Osteocyte (in vitro differentiated cells): ENCODE measurements around the gene COLQ. TPM values are rescaled to one million over a fixed set of nuclear protein-coding genes. Genes with fewer than 3 reads are reported as not detected.
"Not testable (repeated sequence)": the region's sequence is repeated elsewhere in the genome, so short reads cannot be mapped to it uniquely, and the experiment has no call there.

ENCODE experiments used
- DNase-seq: peaks from one replicate; pipeline ENCODE4 v3.0.0; 2021; ENCODE audit warnings: mixed read lengths; ENCODE audit not compliant: unreplicated experiment; ENCODE audit errors: extremely low spot score
- H3K27ac Mint-ChIP-seq: one replicate; pipeline ENCODE4 v1.8.0; 2021; ENCODE audit warnings: mild to moderate bottlenecking, mixed read lengths; ENCODE audit not compliant: unreplicated experiment
- H3K27me3 Mint-ChIP-seq: one replicate; pipeline ENCODE4 v1.8.0; 2021; ENCODE audit warnings: mixed read lengths; ENCODE audit not compliant: unreplicated experiment
- H3K36me3 Mint-ChIP-seq: one replicate; pipeline ENCODE4 v1.8.0; 2021; ENCODE audit warnings: mixed read lengths; ENCODE audit not compliant: unreplicated experiment
- H3K4me1 Mint-ChIP-seq: one replicate; pipeline ENCODE4 v1.8.0; 2021; ENCODE audit warnings: mixed read lengths; ENCODE audit not compliant: unreplicated experiment
- H3K4me3 Mint-ChIP-seq: one replicate; pipeline ENCODE4 v1.8.0; 2021; ENCODE audit warnings: mild to moderate bottlenecking, moderate library complexity, mixed read lengths; ENCODE audit not compliant: unreplicated experiment
- H3K9me3 Mint-ChIP-seq: one replicate; pipeline ENCODE4 v1.8.0; 2021; ENCODE audit warnings: mixed read lengths; ENCODE audit not compliant: unreplicated experiment
- total RNA-seq: library from RNA; stranded (reverse); gene quantifications from 2 replicates; pipeline ENCODE4 v1.2.1, GENCODE V29; 2021
- TF ChIP-seq, protein P1 (sequence below): fragments of 200-600 bp; sonication (generic); IDR thresholded peaks from 2 replicates; pipeline ENCODE4 v1.5.0; 2021; ENCODE audit warnings: antibody characterized with exemption, mild to moderate bottlenecking, moderate library complexity

Gene COLQ
- total RNA-seq, 1 donor from 2014 or later = 2.6 TPM

DNA sequence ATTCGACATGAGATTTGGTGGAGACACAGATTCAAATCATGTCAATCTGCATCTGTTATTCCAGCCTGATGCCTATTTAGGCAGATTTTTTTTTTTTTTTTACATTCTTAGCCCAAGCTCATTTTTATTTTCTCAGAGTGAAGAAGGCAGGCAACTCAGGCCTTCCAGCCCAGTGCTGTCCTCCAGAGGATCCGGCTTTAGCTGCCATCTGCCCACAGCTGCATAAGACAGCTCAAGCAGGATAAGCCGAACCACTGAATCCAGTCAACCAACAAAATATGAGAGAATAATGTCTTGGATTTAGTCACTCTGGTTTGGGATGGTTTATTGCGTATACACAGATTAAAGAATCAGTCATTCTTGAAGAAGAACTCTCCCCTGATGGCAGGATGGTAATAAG lies 19.9 kb upstream of the COLQ start:
- TF ChIP-seq, protein P1, sequence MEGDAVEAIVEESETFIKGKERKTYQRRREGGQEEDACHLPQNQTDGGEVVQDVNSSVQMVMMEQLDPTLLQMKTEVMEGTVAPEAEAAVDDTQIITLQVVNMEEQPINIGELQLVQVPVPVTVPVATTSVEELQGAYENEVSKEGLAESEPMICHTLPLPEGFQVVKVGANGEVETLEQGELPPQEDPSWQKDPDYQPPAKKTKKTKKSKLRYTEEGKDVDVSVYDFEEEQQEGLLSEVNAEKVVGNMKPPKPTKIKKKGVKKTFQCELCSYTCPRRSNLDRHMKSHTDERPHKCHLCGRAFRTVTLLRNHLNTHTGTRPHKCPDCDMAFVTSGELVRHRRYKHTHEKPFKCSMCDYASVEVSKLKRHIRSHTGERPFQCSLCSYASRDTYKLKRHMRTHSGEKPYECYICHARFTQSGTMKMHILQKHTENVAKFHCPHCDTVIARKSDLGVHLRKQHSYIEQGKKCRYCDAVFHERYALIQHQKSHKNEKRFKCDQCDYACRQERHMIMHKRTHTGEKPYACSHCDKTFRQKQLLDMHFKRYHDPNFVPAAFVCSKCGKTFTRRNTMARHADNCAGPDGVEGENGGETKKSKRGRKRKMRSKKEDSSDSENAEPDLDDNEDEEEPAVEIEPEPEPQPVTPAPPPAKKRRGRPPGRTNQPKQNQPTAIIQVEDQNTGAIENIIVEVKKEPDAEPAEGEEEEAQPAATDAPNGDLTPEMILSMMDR = no peak
- peaks cover 5% of the 10 kb centered on the region for H3K36me3 Mint-ChIP-seq
- no peaks in the 10 kb centered on the region for H3K4me1 Mint-ChIP-seq
- H3K4me3 Mint-ChIP-seq = no peak overlapping the region
- H3K27me3 Mint-ChIP-seq = no peaks in the 10 kb centered on the region
- H3K27ac Mint-ChIP-seq = no peak overlapping the region
- peaks cover 5% of the 10 kb centered on the region for H3K9me3 Mint-ChIP-seq
- DNase-seq = no peak

DNA sequence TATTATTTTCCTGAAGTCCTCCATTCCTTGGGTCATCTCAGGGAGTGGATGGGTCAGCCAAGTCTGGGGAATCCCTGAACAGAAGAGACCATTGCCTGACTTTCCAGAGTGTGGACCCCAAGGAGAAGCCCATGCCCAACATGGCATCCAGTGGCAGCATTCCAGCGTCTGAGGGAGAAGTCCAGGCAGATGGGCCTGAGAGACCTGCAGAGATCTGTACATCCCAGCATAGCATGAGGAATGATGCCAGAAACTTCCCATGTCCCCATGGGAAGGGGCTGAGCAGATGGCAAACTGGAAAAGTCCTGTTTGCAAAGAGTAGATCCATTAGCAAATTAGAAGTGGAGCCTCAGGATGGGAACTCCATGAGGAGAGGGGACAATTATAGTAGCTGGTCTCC lies 17.6 kb upstream of the COLQ start:
- no peaks in the 10 kb centered on the region for H3K27me3 Mint-ChIP-seq
- TF ChIP-seq, protein P1 = no peak

DNA sequence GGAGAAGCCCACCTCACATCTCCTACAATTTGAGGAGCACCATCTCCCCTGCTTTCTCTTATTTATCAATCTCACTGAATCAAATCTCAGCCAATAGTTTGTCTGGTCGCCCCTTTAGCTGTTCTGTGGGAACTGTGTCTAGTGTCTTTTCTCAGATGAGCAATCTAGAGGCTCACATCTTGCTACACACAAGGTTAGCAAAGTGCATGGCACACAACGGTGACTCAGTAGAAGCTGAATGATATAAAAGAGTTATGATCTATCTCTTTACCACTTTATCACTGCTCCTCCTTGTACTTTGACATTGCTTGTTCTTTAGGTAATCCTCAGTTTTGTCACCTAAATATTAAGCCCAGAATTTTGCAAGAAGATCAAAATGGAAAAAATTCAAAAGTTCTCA lies 16.8 kb upstream of the COLQ start:
- H3K36me3 Mint-ChIP-seq = peaks cover 5% of the 10 kb centered on the region
- DNase-seq = no peak
- no peak overlapping the region for H3K4me3 Mint-ChIP-seq
- TF ChIP-seq, protein P1 = no peak
- no peaks in the 10 kb centered on the region for H3K4me1 Mint-ChIP-seq
- H3K27ac Mint-ChIP-seq = no peak overlapping the region
- H3K9me3 Mint-ChIP-seq = no peaks in the 10 kb centered on the region
- H3K27me3 Mint-ChIP-seq = no peaks in the 10 kb centered on the region

More for the DNA sequence above, 17.6 kb upstream of the COLQ start:
- peaks cover 5% of the 10 kb centered on the region for H3K36me3 Mint-ChIP-seq
- H3K4me1 Mint-ChIP-seq = no peaks in the 10 kb centered on the region
- DNase-seq = no peak
- no peak overlapping the region for H3K27ac Mint-ChIP-seq
- H3K9me3 Mint-ChIP-seq = no peaks in the 10 kb centered on the region
- H3K4me3 Mint-ChIP-seq = no peak overlapping the region

DNA sequence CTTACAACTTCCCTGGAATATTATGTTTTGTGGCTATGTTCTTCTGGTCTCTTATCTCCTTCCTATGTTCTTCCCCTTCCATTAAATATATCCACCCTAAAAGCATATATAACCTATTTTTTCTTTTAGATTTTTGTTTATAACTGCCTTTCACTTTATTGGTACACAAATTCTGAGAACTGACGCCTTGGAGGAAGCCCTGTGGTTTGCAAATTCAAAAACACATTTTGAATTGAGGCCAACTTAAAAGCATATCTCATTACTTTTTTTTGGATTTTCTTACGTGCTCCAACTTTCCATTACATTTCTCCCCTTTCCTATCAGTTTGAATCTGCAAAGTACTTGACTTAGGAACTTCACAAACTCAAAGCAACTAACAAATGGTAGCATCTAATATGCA lies 15.3 kb upstream of the COLQ start:
- H3K27ac Mint-ChIP-seq = no peak overlapping the region
- H3K9me3 Mint-ChIP-seq = no peaks in the 10 kb centered on the region
- H3K4me3 Mint-ChIP-seq = no peak overlapping the region
- TF ChIP-seq, protein P1 = no peak
- DNase-seq = no peak
- H3K36me3 Mint-ChIP-seq = peaks cover 7% of the 10 kb centered on the region
- H3K4me1 Mint-ChIP-seq = no peaks in the 10 kb centered on the region
- H3K27me3 Mint-ChIP-seq = no peaks in the 10 kb centered on the region

DNA sequence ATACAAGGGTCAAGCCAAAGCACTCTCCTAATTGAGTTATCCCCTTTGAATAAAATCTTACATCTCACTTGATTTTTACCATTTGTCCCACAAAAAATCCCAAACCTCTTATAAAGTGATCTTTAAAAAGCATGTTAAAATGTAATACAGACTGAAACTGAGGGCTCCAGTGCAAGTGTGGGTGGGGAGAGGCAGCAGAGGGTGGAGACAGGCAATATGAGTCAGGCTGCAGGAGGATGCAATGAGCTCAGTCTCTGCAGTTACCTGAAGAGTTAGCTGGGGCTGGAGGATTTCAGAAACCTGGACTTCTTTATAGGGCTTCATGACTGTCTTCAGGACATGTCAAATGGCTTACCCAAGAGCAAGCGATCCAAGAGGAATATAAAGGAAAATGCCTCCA lies 14.2 kb upstream of the COLQ start:
- peaks cover 7% of the 10 kb centered on the region for H3K36me3 Mint-ChIP-seq
- H3K27ac Mint-ChIP-seq = no peak overlapping the region
- no peaks in the 10 kb centered on the region for H3K27me3 Mint-ChIP-seq
- TF ChIP-seq, protein P1 = no peak
- H3K9me3 Mint-ChIP-seq = no peaks in the 10 kb centered on the region
- peak; percentile 23 for DNase-seq
- H3K4me3 Mint-ChIP-seq = no peak overlapping the region
- no peaks in the 10 kb centered on the region for H3K4me1 Mint-ChIP-seq

DNA sequence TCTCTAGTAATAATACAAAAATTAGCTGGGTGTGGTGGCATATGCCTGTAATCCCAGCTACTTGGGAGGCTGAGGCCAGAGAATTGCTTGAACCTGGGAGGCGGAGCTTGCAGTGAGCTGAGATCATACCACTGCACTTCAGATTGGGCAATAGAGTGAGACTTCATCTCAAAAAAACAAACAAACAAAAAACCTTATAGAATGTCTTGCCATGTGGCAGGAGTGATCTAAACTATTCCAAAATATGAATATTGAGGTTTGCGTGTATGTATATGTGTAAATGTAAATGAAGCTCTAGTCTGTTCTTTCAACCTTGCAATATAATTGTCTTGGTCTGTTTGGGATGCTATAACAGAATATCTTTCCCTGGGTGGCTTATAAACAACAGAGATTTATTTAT lies 11.1 kb upstream of the COLQ start:
- not testable (repeated sequence) for H3K9me3 Mint-ChIP-seq, H3K36me3 Mint-ChIP-seq, H3K4me1 Mint-ChIP-seq, H3K27me3 Mint-ChIP-seq, H3K4me3 Mint-ChIP-seq, H3K27ac Mint-ChIP-seq, DNase-seq
